GM18520 (cell line): Measurements from ENCODE around the gene LRRTM4.

ENCODE experiments used
- ATAC-seq: cut with Tn5 transposase; IDR thresholded peaks from one replicate; pipeline ENCODE4 v1.9.1; 2021; ENCODE audit not compliant: unreplicated experiment

The LRRTM4 gene

DNA sequence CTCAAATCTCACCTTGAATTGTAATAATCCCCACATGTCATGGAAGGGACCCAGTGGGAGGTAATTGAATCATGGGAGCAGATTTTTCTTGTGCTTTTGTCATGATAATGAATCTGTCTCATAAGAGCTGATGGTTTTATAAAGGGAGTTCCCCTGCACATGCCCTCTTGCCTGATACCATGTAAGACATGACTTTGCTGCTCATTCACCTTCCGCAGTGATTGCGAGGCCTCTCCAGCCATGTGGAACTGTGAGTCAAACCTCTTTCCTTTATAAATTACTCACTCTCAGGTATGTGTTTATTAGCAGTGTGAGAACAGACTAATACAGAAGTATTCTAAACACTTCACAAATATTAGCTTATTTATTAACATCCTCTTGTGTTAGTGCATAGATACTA is 516.7 kb downstream of the LRRTM4 start:
- no peak for ATAC-seq

DNA sequence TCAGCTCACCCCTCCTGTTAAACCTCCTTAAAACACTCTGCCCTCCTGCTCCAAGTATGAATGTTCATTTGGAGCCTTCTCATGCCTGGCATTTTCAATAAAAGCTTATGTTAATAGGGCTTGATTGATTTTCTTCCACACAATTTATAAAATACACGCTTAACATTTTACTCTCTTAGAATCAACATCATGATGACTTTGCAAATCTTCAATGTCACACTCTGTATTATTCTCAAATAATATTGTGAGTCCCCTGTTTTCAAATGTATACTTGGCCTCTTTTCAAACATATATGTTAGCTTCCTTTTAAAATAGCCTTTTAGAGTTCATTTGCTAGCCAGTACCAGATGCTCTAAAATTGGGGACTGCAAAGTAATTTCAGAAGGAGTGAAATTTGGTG is 520.3 kb downstream of the LRRTM4 start:
- ATAC-seq: no peak

DNA sequence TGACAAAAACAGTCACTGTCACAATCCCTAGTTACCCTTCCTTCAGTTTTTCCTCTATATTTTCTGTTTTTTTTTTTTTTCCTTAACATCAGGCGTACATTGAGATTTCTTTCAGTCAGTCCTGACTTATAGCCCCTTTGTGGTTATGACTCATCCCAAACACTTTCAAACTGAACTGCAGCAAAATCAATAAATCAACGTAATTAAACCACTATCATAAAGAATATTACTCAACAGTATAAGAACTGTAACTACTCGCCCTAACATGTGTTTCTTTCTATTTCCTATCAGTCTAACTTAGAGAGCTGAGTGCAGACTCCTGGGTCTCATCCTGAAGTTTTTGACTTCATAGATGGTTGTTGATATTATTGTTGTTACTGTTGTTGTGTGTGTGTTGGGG is 523.5 kb downstream of the LRRTM4 start:
- no peak for ATAC-seq

DNA sequence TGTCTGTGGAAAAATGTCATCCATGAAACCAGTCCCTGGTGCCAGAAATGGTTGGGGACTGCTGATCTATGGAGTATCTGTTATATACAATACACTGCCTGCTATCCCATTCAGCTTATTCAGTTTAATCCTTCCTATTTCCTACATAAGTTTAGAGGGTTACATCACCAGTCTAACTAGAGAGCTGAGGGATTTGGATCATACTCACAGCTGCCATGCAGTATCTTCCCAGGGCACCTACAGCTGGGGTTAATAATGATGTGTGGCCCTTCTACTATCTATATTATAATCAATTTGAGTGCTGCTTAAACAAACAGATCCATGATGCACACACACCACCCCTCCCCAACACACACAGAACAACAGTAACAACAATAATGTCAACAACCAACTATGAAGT is 524.0 kb downstream of the LRRTM4 start:
- no peak for ATAC-seq

DNA sequence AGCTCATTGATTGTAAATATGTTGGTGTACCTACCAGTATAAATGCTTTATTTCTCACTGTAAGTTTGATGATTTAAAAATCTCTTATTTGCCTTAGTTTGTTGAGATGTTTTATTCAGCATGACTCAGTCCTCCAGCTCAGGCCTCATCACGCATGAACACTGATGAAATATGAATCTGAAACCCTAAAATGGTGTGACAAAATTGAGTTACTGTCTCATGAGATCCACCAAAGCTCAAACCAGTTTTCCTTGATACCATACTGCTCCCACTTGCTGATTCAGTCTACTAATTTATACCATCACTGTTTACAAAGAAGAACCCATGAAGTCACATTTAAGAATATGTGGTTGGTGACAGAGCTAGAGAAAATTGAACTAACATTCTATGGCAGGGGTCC is 524.9 kb downstream of the LRRTM4 start:
- ATAC-seq: no peak

DNA sequence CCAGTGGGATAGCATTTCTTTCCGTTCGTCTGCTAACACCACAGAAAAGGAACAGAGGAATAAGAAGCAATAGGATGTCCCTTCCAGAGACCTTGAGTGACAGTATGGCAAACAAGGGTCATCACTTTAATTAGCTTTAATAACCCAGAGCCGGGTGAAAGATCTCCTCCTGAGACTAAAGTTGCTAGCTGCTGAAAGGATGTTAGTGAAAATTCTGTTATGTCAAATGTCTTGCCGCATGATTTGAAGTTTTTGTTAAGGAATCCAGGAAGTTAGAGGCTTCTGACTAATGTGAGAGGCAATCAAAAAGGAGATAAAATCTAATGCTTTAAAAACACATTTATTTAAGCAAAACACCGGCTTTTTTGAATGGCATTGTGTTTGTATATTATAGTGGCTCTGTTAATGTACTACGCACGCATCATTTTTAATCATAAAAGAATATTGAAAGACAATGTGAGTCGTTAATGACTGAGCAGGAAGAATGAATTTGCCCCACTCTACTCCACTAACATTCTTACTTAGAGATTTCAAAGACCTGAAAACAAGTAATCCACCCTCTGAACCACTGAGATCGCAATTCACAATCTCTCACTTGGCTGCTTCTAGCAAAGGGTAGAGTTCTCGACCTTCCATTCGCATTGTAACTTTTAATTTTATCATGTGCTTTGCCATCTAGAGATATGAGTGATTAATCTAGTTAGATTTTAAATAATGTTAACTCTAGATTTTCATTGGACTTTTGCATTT is 536.6 kb downstream of the LRRTM4 start:
- ATAC-seq: no peak

DNA sequence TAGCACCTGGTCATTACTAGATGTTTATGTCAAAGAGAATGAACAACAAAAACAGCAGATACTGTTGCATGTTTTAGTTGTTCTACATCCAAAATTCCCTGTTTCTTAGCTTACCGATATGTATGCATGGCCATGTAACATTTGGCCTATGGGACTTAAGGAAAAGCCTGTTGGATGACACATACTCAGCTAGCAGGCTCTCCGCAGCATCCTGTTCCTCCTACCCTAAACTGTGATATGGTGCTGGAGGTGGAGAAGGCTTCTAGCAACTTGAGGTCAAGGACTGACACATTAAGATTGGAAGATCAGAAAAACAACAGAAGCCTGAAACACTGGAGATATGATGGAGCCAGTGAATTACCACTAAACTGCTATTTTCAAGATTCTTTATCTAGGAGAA is 537.8 kb downstream of the LRRTM4 start:
- ATAC-seq: no peak

DNA sequence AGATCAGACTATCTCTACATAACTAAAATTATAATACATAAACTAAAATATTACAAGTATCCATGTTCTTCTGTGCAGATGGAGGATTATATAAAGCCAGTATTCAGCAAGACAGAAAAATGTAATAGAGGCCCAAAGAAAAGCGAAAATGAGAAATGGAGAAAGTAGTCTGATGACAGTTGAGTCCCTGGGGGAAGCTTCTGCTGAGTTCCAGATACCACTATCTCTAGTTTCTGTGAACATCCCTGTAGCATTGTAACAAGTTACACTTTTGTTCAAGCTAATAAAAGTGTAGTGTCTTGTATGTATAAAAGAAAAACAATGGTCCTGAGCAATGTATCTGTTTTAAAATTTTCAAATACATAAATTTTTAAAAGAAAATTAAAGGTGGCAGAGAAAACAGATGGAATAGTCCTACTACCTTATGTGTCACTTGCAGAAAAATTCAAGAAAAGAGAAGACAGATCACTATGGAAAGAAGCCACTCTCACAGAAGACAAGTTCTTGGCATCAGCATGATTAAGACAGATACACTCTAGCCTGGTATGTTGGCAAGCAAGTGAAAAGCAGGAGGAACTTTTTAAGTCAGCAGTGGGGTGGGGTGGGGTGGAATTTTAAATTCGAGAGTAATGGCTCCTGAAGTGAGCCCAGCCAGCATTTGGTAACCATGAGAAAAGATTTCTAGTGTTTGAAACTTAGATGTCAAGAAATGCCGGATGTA is 541.9 kb downstream of the LRRTM4 start:
- no peak for ATAC-seq

DNA sequence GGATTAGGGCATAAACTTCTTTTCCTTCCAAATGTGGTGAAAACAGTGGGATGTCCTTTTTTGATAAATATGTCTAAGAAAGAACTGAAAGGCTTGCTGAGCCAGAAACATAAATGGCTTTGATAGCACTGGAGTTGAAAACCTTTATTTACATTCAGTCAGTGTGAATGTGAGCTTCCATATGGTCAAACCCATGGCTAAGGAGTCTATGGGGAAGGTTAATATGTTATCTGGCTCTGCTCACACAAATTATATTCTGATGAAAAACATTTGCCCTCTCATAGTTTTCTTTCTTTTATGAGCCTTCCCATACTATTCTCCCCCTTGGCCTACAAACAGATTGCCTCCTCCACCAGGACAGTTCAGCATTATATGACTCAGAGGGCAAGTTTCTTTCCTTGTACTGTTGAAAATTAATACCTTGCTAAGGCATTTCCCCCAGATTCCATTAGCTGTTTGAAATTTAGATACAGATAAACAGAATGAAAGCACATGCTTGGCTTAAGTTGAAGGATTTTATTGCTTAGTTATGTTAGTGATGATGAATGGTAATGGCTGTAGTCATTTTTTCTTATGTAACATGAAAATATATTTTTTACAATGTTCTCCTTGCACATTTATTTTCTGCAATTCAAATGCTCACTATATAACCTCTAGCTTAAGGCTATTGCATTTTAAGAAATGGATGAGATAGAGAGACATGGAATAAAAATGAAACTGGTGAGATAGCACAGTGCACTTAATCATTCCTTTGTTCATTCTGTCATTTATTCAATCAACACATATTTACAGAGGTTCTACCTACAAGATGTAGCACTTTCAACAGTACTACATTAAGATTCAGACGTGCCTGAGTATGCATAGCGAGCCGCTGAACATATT is 544.1 kb downstream of the LRRTM4 start:
- ATAC-seq: no peak

DNA sequence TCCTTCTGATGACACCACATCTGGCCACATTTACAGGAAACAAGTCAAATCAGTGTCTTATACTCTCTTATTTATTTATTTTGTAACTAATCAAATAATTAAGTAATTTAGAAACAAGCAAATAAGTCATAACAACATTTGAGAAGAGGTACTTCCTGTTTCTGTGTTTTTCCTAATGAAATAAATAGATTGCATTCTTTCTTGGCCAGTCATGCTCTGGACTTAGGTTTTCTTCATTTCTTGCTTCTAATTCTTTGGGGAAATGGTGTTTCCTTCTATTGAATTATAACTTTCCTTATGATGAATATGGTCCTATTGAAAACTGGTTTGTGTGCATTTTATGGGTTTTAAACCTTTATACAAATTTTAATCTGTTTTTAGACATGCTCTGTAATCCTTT is 546.4 kb downstream of the LRRTM4 start:
- ATAC-seq: no peak

DNA sequence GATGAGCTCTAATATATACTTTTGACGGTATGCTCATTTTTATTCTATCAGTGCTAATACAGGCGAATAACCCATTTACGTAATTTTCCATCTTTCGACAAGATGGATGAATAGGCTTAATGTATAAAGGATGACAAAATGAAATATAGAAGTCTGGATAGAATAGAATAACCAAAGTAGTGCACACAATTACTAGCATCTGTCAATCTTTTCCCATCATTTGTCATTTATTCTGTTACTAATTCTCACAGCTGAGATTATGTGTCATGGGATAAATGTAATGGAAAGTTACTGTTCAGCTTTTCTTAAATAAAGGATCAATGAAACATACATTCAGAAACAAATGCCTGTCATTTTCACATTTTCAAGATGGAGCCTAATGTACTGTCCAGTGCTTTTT is 548.6 kb downstream of the LRRTM4 start:
- ATAC-seq: no peak

DNA sequence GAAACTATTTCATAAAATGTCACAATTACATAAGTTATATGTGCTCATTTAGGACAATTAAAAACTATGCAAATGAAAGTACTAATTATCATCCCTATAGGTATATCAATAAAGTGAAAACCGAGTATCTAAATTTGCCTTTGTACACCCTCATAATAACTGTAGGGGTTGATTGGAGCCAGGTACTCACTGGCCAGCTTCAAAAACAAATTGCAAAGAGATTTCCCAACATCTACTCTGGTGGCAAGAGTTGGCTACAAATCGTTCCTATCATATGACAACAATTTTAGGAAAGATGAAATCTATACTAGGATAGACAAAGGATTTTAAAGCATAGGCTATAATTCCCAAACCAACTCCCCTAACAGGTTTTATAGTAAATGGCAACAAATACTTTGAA is 556.4 kb downstream of the LRRTM4 start:
- ATAC-seq: no peak

DNA sequence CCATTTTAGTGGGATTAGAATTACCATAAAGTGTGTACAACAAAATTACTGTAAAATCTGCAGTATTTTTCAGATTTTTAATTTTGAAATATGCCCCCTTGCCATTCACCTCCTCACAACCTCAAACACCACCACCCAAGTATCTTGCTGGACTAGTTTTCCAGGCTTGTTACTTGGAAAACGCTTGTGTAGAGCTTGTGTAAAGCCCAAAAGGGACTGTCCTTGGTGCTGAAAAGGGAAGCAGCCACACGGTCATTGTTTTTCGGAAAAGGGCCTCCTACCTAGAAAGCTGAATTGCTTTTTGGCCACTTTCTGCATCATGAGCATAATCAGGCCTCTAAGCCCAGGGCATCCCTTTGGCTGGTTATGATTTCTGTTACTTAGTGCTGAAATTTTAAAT is 563.4 kb downstream of the LRRTM4 start:
- ATAC-seq: no peak

DNA sequence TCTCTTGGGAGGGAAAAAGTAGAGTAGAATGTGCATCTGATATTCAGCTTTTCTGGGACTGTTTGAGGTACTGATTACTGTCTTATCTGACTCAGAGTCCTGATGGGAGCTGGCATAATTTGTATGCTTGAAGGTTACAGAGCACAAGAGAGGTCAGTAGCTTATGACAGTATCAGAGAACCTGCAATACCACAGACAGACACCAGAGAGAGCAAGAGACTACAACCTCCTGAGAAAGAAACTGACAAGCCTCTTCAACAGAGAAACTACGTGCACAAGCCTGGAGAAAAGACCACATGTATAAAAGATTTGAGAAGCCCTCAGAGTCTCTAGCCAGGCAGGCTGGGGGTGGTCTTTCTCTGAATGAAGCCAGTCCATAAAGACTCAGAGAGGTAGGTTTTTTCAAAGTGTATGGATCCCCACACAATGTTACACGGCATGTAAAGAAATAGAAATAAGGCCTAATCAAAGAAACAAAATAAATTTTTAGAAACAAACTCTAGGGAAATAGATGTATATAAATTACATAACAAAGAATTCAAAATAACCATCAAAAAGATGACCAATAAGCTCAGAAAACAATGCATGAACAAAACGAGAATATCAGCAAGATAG is 568.3 kb downstream of the LRRTM4 start:
- peak; percentile 87 for ATAC-seq

DNA sequence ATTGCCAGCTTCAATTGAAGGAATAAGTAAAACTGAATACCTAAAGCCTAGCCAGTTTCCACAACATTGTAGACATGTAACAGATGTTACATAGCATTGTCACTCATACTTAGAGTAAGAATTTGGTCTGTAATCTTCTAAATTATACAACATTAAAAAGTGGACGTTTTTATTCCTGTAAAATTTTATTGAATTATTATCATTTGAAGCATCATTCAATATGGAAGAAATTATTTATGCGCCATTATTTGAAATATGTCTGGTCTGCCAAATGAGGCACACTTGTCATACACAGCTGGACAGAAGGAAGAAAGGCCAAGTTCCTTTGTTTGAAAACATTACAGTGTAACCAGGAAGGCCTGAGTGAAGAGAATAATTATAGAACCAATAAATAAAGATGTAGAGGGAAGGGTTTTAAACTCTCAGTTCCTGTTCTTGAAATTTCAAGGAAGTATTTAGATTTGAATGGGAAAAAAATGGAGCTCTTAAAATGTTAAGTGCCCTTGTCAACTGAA is 575.5 kb downstream of the LRRTM4 start:
- ATAC-seq: no peak

DNA sequence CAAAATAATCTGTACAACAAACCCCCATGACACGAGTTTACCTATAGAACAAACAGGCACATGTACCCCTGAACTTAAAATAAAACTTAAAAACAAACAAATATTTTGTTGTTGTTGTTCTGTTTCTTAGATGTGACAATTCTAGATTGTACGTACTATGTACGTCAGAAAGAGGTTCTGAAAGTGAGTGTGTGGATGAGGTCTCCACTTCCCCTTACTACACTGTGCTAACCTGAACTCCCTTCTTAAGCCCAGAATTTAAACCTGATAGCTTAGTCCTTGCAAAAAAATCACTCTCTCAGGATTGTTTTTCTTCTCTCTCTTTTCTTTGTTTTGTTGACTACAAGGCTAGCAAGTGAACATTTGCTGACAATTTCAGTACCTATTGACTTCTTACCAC is 581.6 kb downstream of the LRRTM4 start:
- no peak for ATAC-seq

DNA sequence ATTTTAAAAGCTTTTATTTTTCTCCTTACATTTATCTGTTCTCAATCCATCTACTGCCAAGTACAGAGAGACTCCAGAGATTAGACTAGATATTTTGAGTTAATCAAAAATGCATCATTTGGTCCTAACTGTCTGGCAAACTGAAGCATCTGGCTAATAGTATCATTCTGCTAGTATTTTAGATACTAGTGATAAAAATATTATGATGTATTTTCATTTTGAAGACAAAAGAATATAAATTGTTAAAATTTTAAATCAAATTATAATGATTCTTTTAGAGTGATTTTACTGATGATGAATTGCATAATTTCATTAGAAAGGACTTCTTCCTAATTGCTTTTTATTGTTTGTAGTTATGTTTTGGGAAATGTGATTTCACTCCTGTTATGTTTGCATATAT is 584.0 kb downstream of the LRRTM4 start:
- ATAC-seq: no peak

DNA sequence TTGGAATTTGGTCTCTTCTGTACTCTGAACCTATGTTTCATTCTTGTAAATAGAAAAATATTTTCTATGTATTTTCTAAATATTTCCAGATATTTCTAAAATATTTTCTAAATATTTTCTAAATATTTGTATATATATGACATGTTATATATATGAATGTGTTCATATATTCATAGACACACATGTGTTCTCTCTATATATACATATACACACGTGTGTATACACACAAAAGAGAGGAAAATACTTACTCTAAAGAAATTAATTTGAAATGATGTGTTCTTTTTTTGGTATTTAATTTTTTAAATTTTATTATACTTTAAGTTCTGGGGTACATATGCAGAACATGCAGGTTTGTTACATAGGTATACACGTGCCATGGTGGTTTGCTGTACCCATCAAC is 589.6 kb downstream of the LRRTM4 start:
- no peak for ATAC-seq

DNA sequence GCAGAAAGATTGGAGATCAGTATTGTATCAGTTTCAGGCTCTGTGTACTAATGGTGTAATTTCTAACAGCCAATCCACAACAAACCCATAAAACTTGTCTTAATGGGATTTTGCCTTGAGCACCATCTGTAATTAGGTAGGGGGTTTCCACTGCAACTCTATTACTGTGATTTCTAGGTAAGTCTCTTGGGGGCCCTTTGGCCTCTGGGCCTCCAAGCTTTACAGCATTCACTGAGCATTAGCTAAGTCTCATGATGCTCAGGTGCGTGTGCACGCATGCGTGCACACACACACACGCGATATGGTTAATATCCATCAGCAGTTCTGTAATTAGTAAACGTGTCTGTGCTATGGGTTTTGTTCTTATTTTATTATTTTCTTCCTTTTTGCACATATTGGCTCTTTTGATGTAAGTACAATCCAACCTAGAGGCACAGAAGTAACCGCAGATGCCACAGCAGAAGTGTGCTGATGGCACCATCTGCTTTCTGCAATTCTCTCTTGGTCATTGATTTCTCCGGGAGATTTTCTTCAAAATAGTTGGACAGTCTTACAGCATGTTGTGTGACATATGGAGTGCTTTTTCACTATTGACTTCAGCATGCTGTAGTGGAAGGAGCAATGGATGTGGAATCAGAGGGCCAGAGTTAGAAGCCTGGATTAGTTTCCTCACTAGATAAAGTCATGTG is 592.0 kb downstream of the LRRTM4 start:
- ATAC-seq: no peak

DNA sequence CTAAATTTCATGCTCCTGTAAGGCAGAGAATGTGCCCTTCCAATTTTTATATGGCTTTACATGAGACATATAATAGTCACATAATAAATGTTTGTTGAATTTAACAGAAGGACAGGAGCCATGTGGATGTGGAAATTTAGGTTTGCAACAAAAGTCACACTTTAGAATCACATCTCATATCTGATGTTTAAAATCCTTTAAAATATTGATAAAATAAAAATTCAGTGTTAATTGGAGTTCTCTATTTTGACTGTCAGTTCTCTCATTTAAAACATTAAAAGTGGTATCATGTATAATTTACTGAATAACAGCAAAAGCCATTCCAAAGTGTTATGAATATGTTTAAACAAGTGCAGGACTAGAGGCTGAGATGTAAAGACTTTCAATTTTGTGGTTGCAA is 594.1 kb downstream of the LRRTM4 start:
- no peak for ATAC-seq

DNA sequence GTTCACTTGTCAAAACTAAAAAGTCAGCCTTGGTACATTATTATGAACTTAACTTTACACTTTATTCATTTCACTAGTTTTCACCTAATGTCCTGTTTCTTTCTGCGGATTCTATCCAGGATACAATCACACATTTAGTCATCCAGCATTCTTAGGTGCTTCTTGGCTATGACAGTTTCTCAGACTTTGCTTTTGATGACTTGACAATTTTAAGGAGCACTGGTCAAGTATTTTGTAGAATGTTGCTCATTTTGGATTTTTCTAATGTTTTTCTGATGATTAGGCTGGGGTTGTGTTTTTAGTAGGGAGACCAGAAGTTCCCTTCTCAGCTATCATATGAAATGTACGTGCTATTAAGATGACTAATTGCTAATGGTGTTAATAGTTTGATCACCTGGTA is 601.2 kb downstream of the LRRTM4 start:
- ATAC-seq: no peak
